Stimulated activated CD4-positive, alpha-beta T cell treated with anti-CD3 and anti-CD28 coated beads, Interleukin-4, amount 100 ng/mL, for 24 hours (primary cell): ENCODE data around the gene SERPINA1.
"Not testable (repeated sequence)": the region's sequence is repeated elsewhere in the genome, so short reads cannot be mapped to it uniquely, and the experiment has no call there.

Experiments used
- DNase-seq: peaks from one replicate; pipeline ENCODE4 v3.0.0-alpha.2; 2020

SERPINA1 gene

GRCh38 chr14:94382716-94383596 is 5.4 kb downstream of the SERPINA1 start:
- DNase-seq, result no peak

GRCh38 chr14:94382099-94382715 is 6.2 kb downstream of the SERPINA1 start:
- DNase-seq, result no peak

GRCh38 chr14:94381149-94382030 is 7.0 kb downstream of the SERPINA1 start:
- DNase-seq, result no peak

GRCh38 chr14:94380225-94381148 is 7.9 kb downstream of the SERPINA1 start:
- no peak for DNase-seq

GRCh38 chr14:94379291-94380224 is 8.8 kb downstream of the SERPINA1 start:
- no peak for DNase-seq

GRCh38 chr14:94378527-94379290 is 9.7 kb downstream of the SERPINA1 start:
- no peak for DNase-seq

GRCh38 chr14:94377866-94378470 is 10.4 kb downstream of the SERPINA1 start:
- DNase-seq, result no peak

GRCh38 chr14:94376976-94377865 is 11.2 kb downstream of the SERPINA1 start:
- DNase-seq, result no peak

GRCh38 chr14:94376108-94376975 is 12.1 kb downstream of the SERPINA1 start:
- no peak for DNase-seq

GRCh38 chr14:94375552-94376107 is 12.8 kb downstream of the SERPINA1 start:
- no peak for DNase-seq

- DNase-seq, result no peak
These were observed 13.6 kb downstream of the SERPINA1 start for GRCh38 chr14:94374749-94375260.

GRCh38 chr14:94374116-94374515 is 14.3 kb downstream of the SERPINA1 start:
- no peak for DNase-seq

GRCh38 chr14:94373708-94374107 is 14.7 kb downstream of the SERPINA1 start:
- no peak for DNase-seq

- DNase-seq, result no peak
These were observed 16.3 kb downstream of the SERPINA1 start for GRCh38 chr14:94372021-94372605.

- DNase-seq, result no peak
These were observed 17.9 kb downstream of the SERPINA1 start for GRCh38 chr14:94370524-94370910.

GRCh38 chr14:94369766-94370523 is 18.5 kb downstream of the SERPINA1 start:
- DNase-seq, result not testable (repeated sequence)
